GM12872 (cell line): ENCODE data around the gene GKN2.

Source experiments
- TF ChIP-seq, protein P1 (sequence below): IDR thresholded peaks from 3 replicates; pipeline ENCODE4 v1.5.1; 2011; ENCODE audit warnings: low read depth, mild to moderate bottlenecking, low read length, moderate library complexity; ENCODE audit not compliant: insufficient read depth

The GKN2 gene

DNA sequence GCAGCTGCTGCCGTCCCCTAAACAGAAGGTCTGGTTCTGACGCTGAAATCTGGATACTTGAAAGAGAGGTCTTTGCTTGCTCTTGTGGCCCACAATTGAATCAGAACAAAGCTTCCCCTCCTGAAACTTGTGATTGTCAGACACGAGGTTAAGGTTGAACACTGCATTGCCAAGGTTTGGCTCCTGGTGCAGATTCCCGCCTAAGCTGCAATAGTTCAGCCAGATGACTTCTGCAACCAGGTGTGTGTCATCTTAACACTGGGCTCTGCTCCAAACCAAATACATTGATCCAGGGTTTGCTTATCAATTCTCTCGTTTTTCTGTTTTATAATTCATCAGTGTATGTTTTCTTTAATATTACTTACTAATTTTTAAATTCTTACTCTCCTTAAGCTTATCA, 36.3 kb upstream of the GKN2 start:
- TF ChIP-seq, protein P1, sequence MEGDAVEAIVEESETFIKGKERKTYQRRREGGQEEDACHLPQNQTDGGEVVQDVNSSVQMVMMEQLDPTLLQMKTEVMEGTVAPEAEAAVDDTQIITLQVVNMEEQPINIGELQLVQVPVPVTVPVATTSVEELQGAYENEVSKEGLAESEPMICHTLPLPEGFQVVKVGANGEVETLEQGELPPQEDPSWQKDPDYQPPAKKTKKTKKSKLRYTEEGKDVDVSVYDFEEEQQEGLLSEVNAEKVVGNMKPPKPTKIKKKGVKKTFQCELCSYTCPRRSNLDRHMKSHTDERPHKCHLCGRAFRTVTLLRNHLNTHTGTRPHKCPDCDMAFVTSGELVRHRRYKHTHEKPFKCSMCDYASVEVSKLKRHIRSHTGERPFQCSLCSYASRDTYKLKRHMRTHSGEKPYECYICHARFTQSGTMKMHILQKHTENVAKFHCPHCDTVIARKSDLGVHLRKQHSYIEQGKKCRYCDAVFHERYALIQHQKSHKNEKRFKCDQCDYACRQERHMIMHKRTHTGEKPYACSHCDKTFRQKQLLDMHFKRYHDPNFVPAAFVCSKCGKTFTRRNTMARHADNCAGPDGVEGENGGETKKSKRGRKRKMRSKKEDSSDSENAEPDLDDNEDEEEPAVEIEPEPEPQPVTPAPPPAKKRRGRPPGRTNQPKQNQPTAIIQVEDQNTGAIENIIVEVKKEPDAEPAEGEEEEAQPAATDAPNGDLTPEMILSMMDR = no peak

DNA sequence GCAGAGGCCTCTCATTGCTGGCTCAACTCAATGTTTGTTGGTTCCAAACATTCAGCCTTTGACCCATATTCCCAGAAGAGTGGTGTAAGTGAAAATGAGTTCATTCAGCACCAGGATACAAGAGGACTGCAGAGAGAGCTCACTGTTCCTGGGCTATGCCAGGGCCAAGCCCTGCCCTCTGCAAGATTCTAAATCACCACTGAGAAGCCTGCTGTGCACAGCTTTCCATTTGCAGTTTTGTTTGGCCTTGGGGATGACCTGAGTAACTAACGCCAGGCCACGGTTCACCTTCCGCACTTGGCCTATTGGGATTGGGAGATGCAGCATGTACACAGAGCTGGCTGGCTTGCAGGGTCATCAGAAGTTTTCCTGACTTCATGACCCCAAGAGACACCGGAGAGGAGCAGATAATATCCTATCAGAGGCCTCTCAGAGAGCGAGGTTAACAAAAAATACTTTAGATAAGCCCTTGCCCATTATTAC, 34.4 kb upstream of the GKN2 start:
- TF ChIP-seq, protein P1 = no peak

DNA sequence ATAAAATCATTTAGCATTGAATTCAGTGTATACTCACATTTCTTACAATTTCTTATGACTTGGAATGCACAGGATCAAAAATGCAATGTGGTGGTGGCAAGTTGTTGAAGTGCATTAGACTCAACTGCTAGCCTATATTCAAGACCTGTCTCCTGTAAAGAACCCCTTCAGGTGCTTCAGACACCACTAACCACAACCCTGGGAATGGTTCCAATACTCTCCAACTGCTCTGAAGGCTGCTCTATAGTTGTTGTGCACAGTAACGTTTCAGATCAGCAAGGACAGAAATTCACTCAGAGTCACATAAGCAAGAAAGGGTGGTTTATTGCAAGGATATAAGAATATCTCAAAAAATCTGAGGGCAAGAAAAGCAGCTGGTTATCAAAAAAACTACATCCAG, 28.3 kb upstream of the GKN2 start:
- TF ChIP-seq, protein P1 = no peak

DNA sequence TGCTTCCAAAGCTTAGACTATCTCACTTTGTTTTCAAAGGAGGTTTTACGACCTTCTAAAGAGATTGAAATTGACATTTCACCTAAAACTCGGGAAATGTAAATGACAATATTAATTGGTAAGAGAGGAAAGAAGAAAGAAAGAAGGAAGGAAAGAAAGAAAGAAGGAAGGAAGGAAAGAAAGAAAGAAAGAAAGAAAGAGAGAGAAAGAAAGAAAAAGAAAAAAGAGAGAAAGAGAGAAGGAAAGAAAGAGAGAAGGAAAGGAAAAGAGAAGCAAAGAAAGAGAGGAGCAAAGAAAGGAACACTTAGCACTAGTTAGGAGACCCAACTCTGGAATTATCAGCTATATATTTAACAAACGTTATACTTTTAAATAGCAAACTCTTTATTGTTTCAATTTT, 25.4 kb upstream of the GKN2 start:
- TF ChIP-seq, protein P1 = no peak

DNA sequence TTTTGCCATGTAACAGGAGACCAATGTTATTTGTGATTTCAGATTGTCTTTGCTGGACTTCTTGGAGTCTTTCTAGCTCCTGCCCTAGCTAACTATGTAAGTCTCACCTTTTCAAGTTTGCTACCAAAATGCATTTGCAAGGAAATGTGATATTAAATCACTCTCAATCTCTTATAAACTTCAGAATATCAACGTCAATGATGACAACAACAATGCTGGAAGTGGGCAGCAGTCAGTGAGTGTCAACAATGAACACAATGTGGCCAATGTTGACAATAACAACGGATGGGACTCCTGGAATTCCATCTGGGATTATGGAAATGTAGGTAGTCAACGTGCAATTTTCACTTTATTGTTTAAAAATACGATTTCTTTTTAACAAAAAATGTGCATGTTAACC, 24.8 kb upstream of the GKN2 start:
- TF ChIP-seq, protein P1 = no peak

DNA sequence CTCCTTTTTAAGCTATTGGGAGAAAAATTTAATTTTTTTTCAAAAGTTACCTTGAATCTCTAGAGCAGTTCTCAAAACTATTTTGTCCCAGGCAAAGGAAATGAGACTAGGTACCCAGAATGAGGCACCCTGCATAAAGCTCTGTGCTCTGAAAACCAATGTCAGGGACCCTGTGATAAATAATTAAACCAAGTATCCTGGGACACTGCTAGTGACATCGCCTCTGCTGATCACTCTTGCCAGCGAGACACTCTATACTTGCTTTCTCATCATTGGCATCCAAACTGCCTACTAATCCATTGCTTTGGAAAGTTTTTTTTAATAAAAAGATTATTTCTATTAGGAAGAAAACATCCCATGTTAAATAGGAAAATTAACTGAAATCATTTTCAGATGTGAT, 23.2 kb upstream of the GKN2 start:
- TF ChIP-seq, protein P1 = no peak

DNA sequence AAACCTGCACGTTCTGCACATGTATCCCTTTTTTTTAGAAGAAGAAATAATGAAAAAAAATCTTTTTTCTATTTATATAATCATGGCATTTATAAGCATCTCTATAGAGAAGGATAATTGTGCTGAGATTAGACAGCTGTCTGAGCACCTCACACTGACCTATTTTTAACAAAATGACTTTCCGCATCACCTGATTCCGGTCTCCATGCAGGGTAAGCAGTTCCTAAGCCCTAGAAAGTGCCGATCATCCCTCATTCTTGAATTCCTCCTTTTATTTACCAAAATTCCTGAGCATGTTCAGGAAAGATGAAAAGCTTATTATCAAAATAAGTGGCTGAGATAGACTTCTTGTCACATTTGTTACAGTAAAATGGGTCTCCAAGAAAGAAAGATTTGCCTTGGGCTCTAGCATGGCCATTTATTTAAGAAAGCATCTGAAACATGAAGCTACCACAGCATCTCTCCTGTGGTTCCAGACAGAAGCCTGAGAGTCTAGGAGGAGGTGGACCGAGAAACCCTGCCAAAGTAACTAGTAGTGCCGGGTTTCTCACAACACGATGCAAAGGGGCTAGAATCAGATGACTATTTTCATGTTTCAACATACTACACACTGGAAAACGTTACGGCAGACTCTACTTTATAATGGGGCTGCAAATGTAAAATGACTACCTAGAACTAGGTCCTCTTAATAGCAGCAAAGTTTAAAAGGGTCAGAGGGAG, 22.4 kb upstream of the GKN2 start:
- TF ChIP-seq, protein P1 = no peak

DNA sequence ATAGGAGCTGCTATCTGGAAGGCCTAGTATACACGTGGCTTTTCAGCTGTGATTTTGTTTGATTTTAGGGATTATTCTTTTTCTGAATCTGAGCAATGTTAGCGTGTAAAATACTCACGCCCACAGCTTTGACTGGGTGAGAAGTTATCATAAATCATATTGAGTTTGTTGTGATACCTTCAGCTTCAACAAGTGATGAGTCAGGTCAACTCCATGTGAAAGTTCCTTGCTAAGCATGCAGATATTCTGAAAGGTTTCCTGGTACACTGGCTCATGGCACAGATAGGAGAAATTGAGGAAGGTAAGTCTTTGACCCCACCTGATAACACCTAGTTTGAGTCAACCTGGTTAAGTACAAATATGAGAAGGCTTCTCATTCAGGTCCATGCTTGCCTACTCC, 21.6 kb upstream of the GKN2 start, which contains the start of gene GKN1:
TSS of gene GKN1 (plus strand) at position 386 of the 400 bp plus-strand sequence. CDS start 42 bp downstream, outside the sequence.
- TF ChIP-seq, protein P1 = no peak
